Mesenteric fat pad (tissue), 1 donor: ENCODE results near the gene ODC1. TPM values are rescaled to one million over a fixed set of nuclear protein-coding genes. Genes with fewer than 3 reads are reported as not detected.

Experiments
- DNase-seq: peaks from one replicate; pipeline ENCODE4 v3.0.0-alpha.2; 2020; ENCODE audit warnings: low spot score
- total RNA-seq: library from RNA; stranded (reverse); fragmentation: NEBNext Ultra II Directional; extraction: Animal tissue kit (Norgen Biotek cat#: 25700); gene quantifications from one replicate; pipeline ENCODE4 v1.2.1, GENCODE V29; 2021
- donor health status: DM: yes; HTN: yes; CAD: no.

Gene ODC1
- total RNA-seq, 1 donor from 2014 or later: 32.8 TPM

GRCh38 chr2:10419553-10420257, 28.4 kb downstream of the ODC1 start:
- no peak for DNase-seq

- no peak for DNase-seq
Observed at GRCh38 chr2:10417551-10418335, 30.4 kb downstream of the ODC1 start.

- no peak for DNase-seq
Observed at GRCh38 chr2:10415640-10416039, 32.5 kb downstream of the ODC1 start.

GRCh38 chr2:10415048-10415447, 33.1 kb downstream of the ODC1 start:
- no peak for DNase-seq

GRCh38 chr2:10414591-10414990, 33.5 kb downstream of the ODC1 start:
- no peak for DNase-seq

- DNase-seq: no peak
Observed at GRCh38 chr2:10413991-10414451, 34.1 kb downstream of the ODC1 start.

- no peak for DNase-seq
Observed at GRCh38 chr2:10413503-10413902, 34.6 kb downstream of the ODC1 start.

- DNase-seq: no peak
Observed at GRCh38 chr2:10412380-10412779, 35.7 kb downstream of the ODC1 start.

- DNase-seq: no peak
Observed at GRCh38 chr2:10411557-10411956, 36.6 kb downstream of the ODC1 start.

- DNase-seq: no peak
Observed at GRCh38 chr2:10410823-10411437, 37.2 kb downstream of the ODC1 start.

GRCh38 chr2:10410001-10410822, 37.9 kb downstream of the ODC1 start:
- DNase-seq: no peak

- DNase-seq: no peak
Observed at GRCh38 chr2:10408649-10409579, 39.2 kb downstream of the ODC1 start.

- no peak for DNase-seq
Observed at GRCh38 chr2:10407841-10408648, 40.1 kb downstream of the ODC1 start.

- no peak for DNase-seq
Observed at GRCh38 chr2:10407432-10407831, 40.7 kb downstream of the ODC1 start.

GRCh38 chr2:10406491-10407188, 41.5 kb downstream of the ODC1 start:
- no peak for DNase-seq

GRCh38 chr2:10406016-10406415, 42.1 kb downstream of the ODC1 start:
- no peak for DNase-seq

GRCh38 chr2:10405448-10405847, 42.7 kb downstream of the ODC1 start:
- no peak for DNase-seq

GRCh38 chr2:10404324-10405143, 43.6 kb downstream of the ODC1 start:
- no peak for DNase-seq
